ENCODE measurements around the gene KIF26B.
"Not testable (repeated sequence)": the region's sequence is repeated elsewhere in the genome, so short reads cannot be mapped to it uniquely, and the experiment has no call there.

KIF26B gene

DNA sequence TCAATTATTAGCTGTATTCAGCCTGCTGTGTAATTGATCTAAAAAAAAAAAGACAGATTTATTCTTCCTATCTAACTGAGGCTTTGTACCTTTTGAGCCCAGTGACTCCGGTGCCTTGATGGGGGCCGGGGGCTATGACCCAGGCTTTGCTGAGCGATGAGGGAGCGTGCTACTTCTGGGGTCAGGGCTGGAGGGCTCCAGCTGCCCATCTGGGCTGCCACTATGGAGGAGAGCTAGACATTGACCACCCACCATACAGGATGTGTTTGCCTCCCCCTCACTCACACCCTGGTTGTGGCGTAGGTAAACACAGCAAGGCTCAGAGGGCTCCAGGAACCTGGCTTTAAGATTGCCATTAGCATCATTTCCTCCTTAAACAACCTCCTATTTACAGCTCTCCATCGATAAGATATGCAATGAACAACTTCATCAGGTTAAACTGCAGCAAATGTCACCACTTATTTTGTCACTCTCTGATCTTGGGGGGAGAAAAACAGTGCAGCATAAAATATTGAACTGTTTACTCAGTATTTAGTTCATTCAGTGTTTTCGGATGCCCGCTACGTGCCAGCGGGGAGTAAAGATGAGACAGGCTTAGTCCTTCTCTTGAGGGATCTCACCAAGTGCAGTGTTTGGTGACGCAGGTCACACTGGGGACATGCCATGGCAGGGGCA is 231.6 kb downstream of the KIF26B start:
- DNase-seq (ENCODE audit: insufficient read length, low spot score) (no peak), FAIRE-seq (no peak)
- no peak for TF ChIP-seq POLR2A (IDR thresholded peaks at IDR 0.05; ENCODE audit: low read depth, low read length)

- TF ChIP-seq POLR2A (IDR thresholded peaks at IDR 0.05; ENCODE audit: low read depth, low read length): no peak
- no peak for FAIRE-seq
- no peak for DNase-seq (ENCODE audit: insufficient read length, low spot score)
Measured at GRCh38 chr1:245388687-245389086, 233.9 kb downstream of the KIF26B start.

DNA sequence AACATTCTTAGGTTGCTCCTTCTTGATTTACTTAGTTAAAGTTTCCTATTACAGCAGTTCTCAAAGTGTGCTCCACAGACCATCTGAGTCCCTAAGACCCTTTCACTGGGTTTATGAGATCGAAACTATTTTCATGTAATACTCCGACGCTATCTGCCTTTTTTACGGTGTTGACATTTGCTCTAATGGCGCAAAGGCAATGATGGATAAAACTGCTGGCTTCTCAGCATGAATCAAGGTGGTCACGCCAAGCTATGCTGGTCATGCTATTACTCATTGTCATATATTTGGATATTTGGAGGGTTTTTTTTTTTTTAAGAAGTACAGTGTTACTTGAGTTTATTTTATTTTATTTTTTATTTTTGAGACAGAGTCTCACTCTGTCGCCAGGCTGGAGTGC is 235.1 kb downstream of the KIF26B start:
- no peak for FAIRE-seq
- no peak for TF ChIP-seq POLR2A (IDR thresholded peaks at IDR 0.05; ENCODE audit: low read depth, low read length)
- no peak for DNase-seq (ENCODE audit: insufficient read length, low spot score)

- FAIRE-seq (no peak), DNase-seq (ENCODE audit: insufficient read length, low spot score) (no peak)
- TF ChIP-seq POLR2A (IDR thresholded peaks at IDR 0.05; ENCODE audit: low read depth, low read length): no peak
Measured at GRCh38 chr1:245390975-245391374, 236.2 kb downstream of the KIF26B start.

GRCh38 chr1:245393694-245394093 is 238.9 kb downstream of the KIF26B start:
- no peak for TF ChIP-seq POLR2A (IDR thresholded peaks at IDR 0.05; ENCODE audit: low read depth, low read length)
- FAIRE-seq (no peak), DNase-seq (ENCODE audit: insufficient read length, low spot score) (no peak)

DNA sequence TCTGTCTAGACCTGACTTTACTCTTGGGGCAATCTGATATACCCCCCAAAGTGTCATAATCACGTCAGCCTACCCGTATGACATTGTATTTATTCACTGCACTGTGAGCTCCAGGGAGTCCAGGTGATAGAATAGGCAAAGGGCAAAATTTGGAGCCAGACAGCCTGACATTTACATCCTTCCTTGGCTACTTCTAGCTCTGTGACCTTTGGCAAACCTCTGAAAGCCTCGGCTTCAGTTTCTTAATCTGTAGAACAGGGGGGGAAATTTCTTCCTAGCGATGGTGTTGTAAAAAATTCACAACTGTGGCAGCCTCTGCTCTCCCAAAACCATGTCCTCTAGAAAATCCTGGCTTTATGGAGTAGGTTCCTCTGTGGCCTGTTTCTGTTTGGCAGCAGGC is 240.9 kb downstream of the KIF26B start:
- DNase-seq (ENCODE audit: insufficient read length, low spot score): no peak
- no peak for FAIRE-seq
- no peak for TF ChIP-seq POLR2A (IDR thresholded peaks at IDR 0.05; ENCODE audit: low read depth, low read length)

GRCh38 chr1:245396615-245397014 is 241.8 kb downstream of the KIF26B start:
- FAIRE-seq: no peak
- no peak for TF ChIP-seq POLR2A (IDR thresholded peaks at IDR 0.05; ENCODE audit: low read depth, low read length)
- DNase-seq (ENCODE audit: insufficient read length, low spot score): no peak

DNA sequence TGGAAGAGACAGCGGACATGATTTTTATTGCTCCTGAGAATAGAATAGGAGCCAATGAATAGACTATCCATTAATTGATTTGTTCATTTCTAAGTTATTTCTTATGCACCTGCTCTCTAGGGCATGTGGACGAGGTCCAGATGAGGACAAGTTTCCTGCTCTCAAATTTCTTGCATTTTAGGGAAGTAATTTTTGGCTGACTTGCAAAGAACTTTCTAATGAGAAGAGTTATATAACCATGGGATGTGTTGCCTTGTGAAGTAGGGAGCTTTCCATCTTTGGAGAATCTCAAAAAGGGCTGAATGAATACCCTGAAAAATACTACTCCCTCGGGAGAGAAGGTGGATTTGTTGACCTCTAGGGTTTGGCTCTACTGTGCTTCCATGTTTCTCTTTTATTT is 243.0 kb downstream of the KIF26B start:
- FAIRE-seq: no peak
- no peak for DNase-seq (ENCODE audit: insufficient read length, low spot score)
- no peak for TF ChIP-seq POLR2A (IDR thresholded peaks at IDR 0.05; ENCODE audit: low read depth, low read length)

- no peak for FAIRE-seq
- DNase-seq (ENCODE audit: insufficient read length, low spot score): no peak
- no peak for TF ChIP-seq POLR2A (IDR thresholded peaks at IDR 0.05; ENCODE audit: low read depth, low read length)
Measured at GRCh38 chr1:245398180-245398579, 243.4 kb downstream of the KIF26B start.

DNA sequence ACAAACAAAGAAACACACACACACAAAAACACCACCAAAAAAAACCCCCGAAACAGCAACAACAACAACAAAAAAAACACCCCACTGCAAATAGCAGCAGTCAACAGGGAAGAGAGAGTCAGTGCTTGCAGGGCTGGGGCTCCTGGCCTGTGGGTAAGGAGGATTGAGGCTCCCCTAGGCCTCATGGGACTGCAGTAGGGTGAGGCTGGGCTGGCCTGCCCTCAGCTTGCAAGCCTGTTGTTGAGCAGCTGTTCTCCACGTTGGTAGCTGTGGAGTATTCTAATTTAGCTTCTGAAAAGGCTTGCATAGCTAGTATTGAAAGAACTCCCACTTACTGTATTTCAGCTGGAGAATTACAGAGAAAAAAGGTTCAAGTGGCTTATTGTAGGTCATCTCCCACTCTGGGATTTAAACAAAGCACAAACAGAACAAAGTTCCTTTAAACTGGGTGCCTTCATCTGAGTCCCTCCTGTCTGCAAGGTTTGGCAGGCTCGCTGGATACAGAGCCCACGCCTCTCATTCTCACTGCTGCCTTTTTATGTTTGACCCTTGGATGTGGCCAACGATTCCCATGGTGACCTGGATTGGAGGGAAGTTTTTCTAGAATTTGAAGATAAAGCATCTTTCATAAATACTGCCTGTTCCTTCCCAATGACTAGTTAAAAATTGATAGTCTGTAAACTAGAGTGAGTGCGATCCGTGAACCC is 247.2 kb downstream of the KIF26B start:
- FAIRE-seq (no peak), DNase-seq (ENCODE audit: insufficient read length, low spot score) (no peak)
- TF ChIP-seq POLR2A (IDR thresholded peaks at IDR 0.05; ENCODE audit: low read depth, low read length): no peak

- not testable (repeated sequence) for DNase-seq (ENCODE audit: insufficient read length, low spot score); FAIRE-seq
Measured at GRCh38 chr1:245402998-245403397, 248.2 kb downstream of the KIF26B start.

- FAIRE-seq (no peak), DNase-seq (ENCODE audit: insufficient read length, low spot score) (no peak)
- no peak for TF ChIP-seq POLR2A (IDR thresholded peaks at IDR 0.05; ENCODE audit: low read depth, low read length)
Measured at GRCh38 chr1:245404527-245404926, 249.7 kb downstream of the KIF26B start.

- TF ChIP-seq POLR2A (IDR thresholded peaks at IDR 0.05; ENCODE audit: low read depth, low read length): no peak
- no peak for FAIRE-seq
- no peak for DNase-seq (ENCODE audit: insufficient read length, low spot score)
Measured at GRCh38 chr1:245404952-245405351, 250.2 kb downstream of the KIF26B start.

DNA sequence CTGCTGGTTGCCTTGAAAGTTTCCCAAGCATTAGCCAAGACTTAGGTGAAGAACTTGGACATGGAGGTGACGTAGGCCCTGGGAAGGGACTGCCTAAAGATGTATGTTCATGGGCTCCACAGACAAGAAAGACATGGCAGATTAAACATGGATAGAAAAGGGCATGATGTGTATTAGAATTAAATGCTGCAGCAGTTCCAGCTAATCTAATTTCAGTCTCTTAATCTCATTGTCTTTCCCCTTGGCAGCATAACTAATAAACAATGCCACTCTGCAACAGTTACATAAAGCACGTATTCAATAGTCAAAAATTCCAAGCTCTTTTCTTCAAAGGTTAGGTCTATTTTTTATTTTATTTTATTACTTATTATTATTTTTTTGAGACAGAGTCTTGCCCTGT is 251.6 kb downstream of the KIF26B start:
- no peak for DNase-seq (ENCODE audit: insufficient read length, low spot score)

DNA sequence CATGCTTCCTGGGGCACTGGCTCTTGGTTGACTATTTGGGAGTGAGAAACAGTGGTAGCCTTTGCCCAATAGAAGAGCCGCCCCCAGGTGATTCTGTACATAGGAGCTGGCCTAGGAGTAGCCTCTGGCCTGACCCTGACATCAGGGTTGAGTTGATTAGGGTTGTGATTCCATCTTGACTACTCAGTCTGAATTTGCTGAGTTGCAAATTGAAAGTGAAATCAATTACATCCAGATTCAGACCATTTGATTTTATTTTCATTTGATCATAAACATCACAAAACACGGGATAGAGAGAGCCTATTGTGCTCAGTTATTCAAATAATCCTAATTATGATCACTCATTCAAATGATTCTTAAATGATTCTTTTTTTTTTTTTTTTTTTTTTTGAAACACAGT is 253.2 kb downstream of the KIF26B start:
- no peak for DNase-seq (ENCODE audit: insufficient read length, low spot score)
- no peak for FAIRE-seq
- no peak for TF ChIP-seq POLR2A (IDR thresholded peaks at IDR 0.05; ENCODE audit: low read depth, low read length)

More for the DNA sequence above, 251.6 kb downstream of the KIF26B start:
- FAIRE-seq: no peak
- TF ChIP-seq POLR2A (IDR thresholded peaks at IDR 0.05; ENCODE audit: low read depth, low read length): no peak
